Panc1 (cell line): ENCODE data around the gene SLC30A3. TPM values are rescaled to one million over a fixed set of nuclear protein-coding genes. Genes with fewer than 3 reads are reported as not detected.

ENCODE experiments used
- ATAC-seq: fragments of 200-7000 bp; cut with Tn5 transposase; 2 replicates; pipeline ENCODE4 v1.9.1; 2020; ENCODE audit warnings: mild to moderate bottlenecking, moderate library complexity
- BruUV-seq: library from RNA; stranded (reverse); fragments of 400-500 nt; replicated peaks from 2 replicates; lab custom pipeline; 2021; lab: Mats Ljungman, UMichigan
- CTCF ChIA-PET: fragments of 300-600 bp; sonication (Branson Sonifier 250); formaldehyde crosslinking; loops from one replicate; lab custom pipeline; 2022; ENCODE audit warnings: antibody characterized with exemption; lab: Charles Lee
- POLR2A ChIA-PET: fragments of 300-600 bp; sonication (Branson Sonifier 250); formaldehyde crosslinking; loops from one replicate; lab custom pipeline; 2022; ENCODE audit warnings: antibody characterized with exemption; lab: Charles Lee
- DNase-seq: peaks from one replicate; pipeline ENCODE4 v3.0.0-alpha.2; 2010; ENCODE audit warnings: low read depth, low spot score
- H3K27ac ChIP-seq: 2 replicates; pipeline ENCODE4 v1.5.1; 2011; ENCODE audit warnings: mild to moderate bottlenecking, low read length, inconsistent platforms
- H3K27me3 ChIP-seq: fragments of 200-500 bp; sonication (Bioruptor generic); 2 replicates; pipeline ENCODE4 v1.6.0; 2014; ENCODE audit warnings: low read length, inconsistent platforms; ENCODE audit not compliant: control insufficient read depth, insufficient read depth
- H3K36me3 ChIP-seq: fragments of 200-500 bp; sonication (Bioruptor generic); 2 replicates; pipeline ENCODE4 v1.5.1; 2014; ENCODE audit warnings: inconsistent platforms, mild to moderate bottlenecking, low read length, moderate library complexity; ENCODE audit not compliant: control insufficient read depth, insufficient read depth
- H3K4me1 ChIP-seq: 2 replicates; pipeline ENCODE4 v1.5.1; 2011; ENCODE audit warnings: inconsistent platforms, mild to moderate bottlenecking, low read length, moderate library complexity; ENCODE audit not compliant: control insufficient read depth, insufficient read depth
- H3K4me3 ChIP-seq, 2 experiments: 2 replicates each; pipeline ENCODE4 v1.5.1; 2011 to 2012; ENCODE audit warnings: low read depth in 2 of 2, low read length in 2 of 2, mild to moderate bottlenecking in 2 of 2, inconsistent platforms in 1 of 2, moderate library complexity in 1 of 2
- H3K9me3 ChIP-seq: fragments of 200-500 bp; sonication (Bioruptor generic); 2 replicates; pipeline ENCODE4 v1.5.1; 2014; ENCODE audit warnings: low read depth, mild to moderate bottlenecking, inconsistent platforms, low read length, moderate library complexity; ENCODE audit not compliant: control insufficient read depth, insufficient read depth
- POLR2AphosphoS5 ChIP-seq: IDR thresholded peaks from 2 replicates; pipeline ENCODE4 v1.6.1; 2012; ENCODE audit warnings: mild to moderate bottlenecking, low read depth, low read length, moderate library complexity
- SIN3A ChIP-seq: IDR thresholded peaks from 2 replicates; pipeline ENCODE4 v1.6.1; 2012; ENCODE audit warnings: low read depth, mild to moderate bottlenecking, low read length, moderate library complexity, borderline replicate concordance; ENCODE audit not compliant: insufficient read depth
- TCF7L2 ChIP-seq: IDR thresholded peaks from 2 replicates; pipeline ENCODE4 v1.6.1; 2011; ENCODE audit warnings: mild to moderate bottlenecking, low read depth, low read length, inconsistent platforms
- in situ Hi-C: cut with HindIII; loops from 2 replicates; pipeline ENCODE4 v1.10.0; 2016; ENCODE audit warnings: low sequenced_read_pairs, low pct_unique_long_range_greater_than_20kb
- intact Hi-C: fragments of 100-400 bp; cut with micrococcal nuclease; formaldehyde crosslinking; loops from one replicate; pipeline ENCODE4 v1.10.0; 2022; ENCODE audit not compliant: unreplicated experiment
- total RNA-seq: library from RNA; stranded (reverse); gene quantifications from one replicate; pipeline ENCODE4 v1.2.1, GENCODE V29; 2021; ENCODE audit not compliant: unreplicated experiment
- TF ChIP-seq, protein P1 (sequence below): fragments of 450-650 bp; IDR thresholded peaks from 2 replicates; pipeline ENCODE4 v1.5.1; 2017; ENCODE audit warnings: mild to moderate bottlenecking
- TF ChIP-seq, protein P2 (sequence below), 2 experiments: IDR thresholded peaks; 2 replicates each; pipeline ENCODE4 v1.6.1; 2011 to 2012; ENCODE audit warnings: low read depth in 2 of 2, control low read depth in 1 of 2, low read length in 1 of 2, mild to moderate bottlenecking in 1 of 2, moderate library complexity in 1 of 2; ENCODE audit not compliant: insufficient read depth in 1 of 2

Gene SLC30A3
- total RNA-seq, 1 experiment from 2014 or later = 0.59 TPM

DNA sequence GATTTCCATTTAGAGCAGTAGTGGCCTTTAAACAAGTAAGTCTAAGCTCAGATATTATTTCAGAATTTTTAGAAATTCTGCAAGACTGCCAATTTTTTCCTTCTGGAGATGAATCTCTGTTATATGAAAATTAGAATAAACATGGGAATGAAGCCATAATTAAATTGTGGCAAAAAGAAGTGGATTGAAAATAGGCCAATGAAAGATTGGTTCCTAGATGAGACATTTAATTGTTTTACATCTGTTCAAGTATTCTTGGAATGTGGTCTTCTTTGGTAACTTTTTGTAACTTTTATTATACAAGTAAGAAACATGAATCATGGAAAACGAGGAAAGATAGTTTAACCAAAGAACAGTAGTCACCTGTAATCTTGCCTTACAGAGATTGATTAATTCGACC is 35.3 kb downstream of the SLC30A3 start:
- DNase-seq = no peak
- TF ChIP-seq SIN3A (no peak), POLR2AphosphoS5 (no peak), TCF7L2 (no peak)
- TF ChIP-seq, protein P1, sequence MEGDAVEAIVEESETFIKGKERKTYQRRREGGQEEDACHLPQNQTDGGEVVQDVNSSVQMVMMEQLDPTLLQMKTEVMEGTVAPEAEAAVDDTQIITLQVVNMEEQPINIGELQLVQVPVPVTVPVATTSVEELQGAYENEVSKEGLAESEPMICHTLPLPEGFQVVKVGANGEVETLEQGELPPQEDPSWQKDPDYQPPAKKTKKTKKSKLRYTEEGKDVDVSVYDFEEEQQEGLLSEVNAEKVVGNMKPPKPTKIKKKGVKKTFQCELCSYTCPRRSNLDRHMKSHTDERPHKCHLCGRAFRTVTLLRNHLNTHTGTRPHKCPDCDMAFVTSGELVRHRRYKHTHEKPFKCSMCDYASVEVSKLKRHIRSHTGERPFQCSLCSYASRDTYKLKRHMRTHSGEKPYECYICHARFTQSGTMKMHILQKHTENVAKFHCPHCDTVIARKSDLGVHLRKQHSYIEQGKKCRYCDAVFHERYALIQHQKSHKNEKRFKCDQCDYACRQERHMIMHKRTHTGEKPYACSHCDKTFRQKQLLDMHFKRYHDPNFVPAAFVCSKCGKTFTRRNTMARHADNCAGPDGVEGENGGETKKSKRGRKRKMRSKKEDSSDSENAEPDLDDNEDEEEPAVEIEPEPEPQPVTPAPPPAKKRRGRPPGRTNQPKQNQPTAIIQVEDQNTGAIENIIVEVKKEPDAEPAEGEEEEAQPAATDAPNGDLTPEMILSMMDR = no peak
- TF ChIP-seq, protein P2, sequence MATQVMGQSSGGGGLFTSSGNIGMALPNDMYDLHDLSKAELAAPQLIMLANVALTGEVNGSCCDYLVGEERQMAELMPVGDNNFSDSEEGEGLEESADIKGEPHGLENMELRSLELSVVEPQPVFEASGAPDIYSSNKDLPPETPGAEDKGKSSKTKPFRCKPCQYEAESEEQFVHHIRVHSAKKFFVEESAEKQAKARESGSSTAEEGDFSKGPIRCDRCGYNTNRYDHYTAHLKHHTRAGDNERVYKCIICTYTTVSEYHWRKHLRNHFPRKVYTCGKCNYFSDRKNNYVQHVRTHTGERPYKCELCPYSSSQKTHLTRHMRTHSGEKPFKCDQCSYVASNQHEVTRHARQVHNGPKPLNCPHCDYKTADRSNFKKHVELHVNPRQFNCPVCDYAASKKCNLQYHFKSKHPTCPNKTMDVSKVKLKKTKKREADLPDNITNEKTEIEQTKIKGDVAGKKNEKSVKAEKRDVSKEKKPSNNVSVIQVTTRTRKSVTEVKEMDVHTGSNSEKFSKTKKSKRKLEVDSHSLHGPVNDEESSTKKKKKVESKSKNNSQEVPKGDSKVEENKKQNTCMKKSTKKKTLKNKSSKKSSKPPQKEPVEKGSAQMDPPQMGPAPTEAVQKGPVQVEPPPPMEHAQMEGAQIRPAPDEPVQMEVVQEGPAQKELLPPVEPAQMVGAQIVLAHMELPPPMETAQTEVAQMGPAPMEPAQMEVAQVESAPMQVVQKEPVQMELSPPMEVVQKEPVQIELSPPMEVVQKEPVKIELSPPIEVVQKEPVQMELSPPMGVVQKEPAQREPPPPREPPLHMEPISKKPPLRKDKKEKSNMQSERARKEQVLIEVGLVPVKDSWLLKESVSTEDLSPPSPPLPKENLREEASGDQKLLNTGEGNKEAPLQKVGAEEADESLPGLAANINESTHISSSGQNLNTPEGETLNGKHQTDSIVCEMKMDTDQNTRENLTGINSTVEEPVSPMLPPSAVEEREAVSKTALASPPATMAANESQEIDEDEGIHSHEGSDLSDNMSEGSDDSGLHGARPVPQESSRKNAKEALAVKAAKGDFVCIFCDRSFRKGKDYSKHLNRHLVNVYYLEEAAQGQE (IDR thresholded peaks at IDR 0.05; ENCODE audit: insufficient read depth in 1 of 2, low read depth in 2 of 2, low read length in 1 of 2) = no peak
- CTCF ChIA-PET = no interaction called here
- H3K4me1 ChIP-seq = no peaks in the 10 kb centered on the region
- BruUV-seq = no TSS peak
- peaks cover 29% of the 10 kb centered on the region for H3K36me3 ChIP-seq
- no peak for ATAC-seq
- H3K4me3 ChIP-seq = no peak overlapping the region
- H3K27ac ChIP-seq = no peak overlapping the region
- no peaks in the 10 kb centered on the region for H3K27me3 ChIP-seq
- POLR2A ChIA-PET = no interaction called here
- intact Hi-C loops (no loop called here), in situ Hi-C loops (no loop called here)
- no peaks in the 10 kb centered on the region for H3K9me3 ChIP-seq

DNA sequence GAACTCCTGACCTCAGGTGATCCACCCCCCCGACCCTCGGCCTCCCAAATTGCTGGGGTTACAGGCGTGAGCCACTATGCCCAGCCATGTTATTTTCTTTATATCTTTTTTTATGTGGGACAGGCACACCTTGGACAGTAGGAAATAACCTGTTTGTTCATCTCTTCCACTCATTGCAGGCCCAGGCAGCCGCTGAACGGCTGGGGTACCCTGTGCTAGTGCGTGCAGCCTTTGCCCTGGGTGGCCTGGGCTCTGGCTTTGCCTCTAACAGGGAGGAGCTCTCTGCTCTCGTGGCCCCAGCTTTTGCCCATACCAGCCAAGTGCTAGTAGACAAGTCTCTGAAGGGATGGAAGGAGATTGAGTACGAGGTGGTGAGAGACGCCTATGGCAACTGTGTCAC is 37.3 kb downstream of the SLC30A3 start:
- H3K4me3 ChIP-seq = no peak overlapping the region
- ChIA-PET POLR2A (no interaction called here), CTCF (interaction anchor here (0.7 kb wide), 1 partner anchor 78 kb away, joined by 9 read pairs; no protein-coding TSS in a partner anchor)
- H3K27ac ChIP-seq = no peak overlapping the region
- in situ Hi-C loops (no loop called here), intact Hi-C loops (no loop called here)
- no TSS peak for BruUV-seq
- no peak for DNase-seq
- no peaks in the 10 kb centered on the region for H3K27me3 ChIP-seq
- ATAC-seq = no peak
- peaks cover 35% of the 10 kb centered on the region for H3K36me3 ChIP-seq
- no peaks in the 10 kb centered on the region for H3K9me3 ChIP-seq
- TF ChIP-seq SIN3A = no peak
- TF ChIP-seq, protein P2 (IDR thresholded peaks at IDR 0.05; ENCODE audit: insufficient read depth in 1 of 2, low read depth in 2 of 2, low read length in 1 of 2) = no peak
- TF ChIP-seq, protein P1 = no peak
- no peak for TF ChIP-seq POLR2AphosphoS5
- no peak for TF ChIP-seq TCF7L2
- H3K4me1 ChIP-seq = no peaks in the 10 kb centered on the region
